Uterus (tissue), 4 donors: ENCODE measurements around the gene PLXNA4. TPM values are rescaled to one million over a fixed set of nuclear protein-coding genes. Genes with fewer than 3 reads are reported as not detected.

Source experiments
- DNase-seq, 2 donors: peaks; one replicate each; pipeline ENCODE4 v3.0.0-alpha.2; 2019 to 2020
- H3K27ac ChIP-seq, 2 donors: fragments of 200-600 bp; sonication (generic); 1 replicate in 1 of 2; 2 replicates in 1 of 2; pipeline ENCODE4 v1.5.1; 2016 to 2018
- H3K27me3 ChIP-seq, 2 donors: fragments of 200-600 bp; sonication (generic); one replicate each; pipeline ENCODE4 v1.5.1; 2018 to 2019; ENCODE audit warnings: control low read depth in 1 of 2
- H3K36me3 ChIP-seq, 2 donors: fragments of 200-600 bp; sonication (generic); one replicate each; pipeline ENCODE4 v1.5.1; 2019; ENCODE audit warnings: control low read depth in 1 of 2
- H3K4me1 ChIP-seq, 2 donors: fragments of 200-600 bp; sonication (generic); one replicate each; pipeline ENCODE4 v1.5.1; 2018 to 2019; ENCODE audit warnings: control low read depth in 1 of 2
- H3K4me3 ChIP-seq, 2 donors: fragments of 200-600 bp; sonication (generic); 1 replicate in 1 of 2; 2 replicates in 1 of 2; pipeline ENCODE4 v1.5.1; 2018 to 2019; ENCODE audit warnings: mild to moderate bottlenecking in 1 of 2
- H3K9me3 ChIP-seq, 2 donors: fragments of 200-600 bp; sonication (generic); one replicate each; pipeline ENCODE4 v1.5.1; 2019; ENCODE audit warnings: control low read depth in 1 of 2
- CTCF ChIP-seq, 4 experiments: fragments of 200-600 bp in 2 of 4; fragments of 450-650 bp in 2 of 4; sonication (generic) in 2 of 4; IDR thresholded peaks; one replicate each; pipeline ENCODE4 v1.5.1; 2016 to 2019; ENCODE audit warnings: antibody characterized with exemption in 4 of 4, mild to moderate bottlenecking in 2 of 4, moderate library complexity in 1 of 4
- POLR2A ChIP-seq, 2 donors: fragments of 450-650 bp; IDR thresholded peaks; one replicate each; pipeline ENCODE4 v1.6.1; 2016; ENCODE audit warnings: antibody characterized with exemption in 2 of 2, mild to moderate bottlenecking in 1 of 2, moderate library complexity in 1 of 2
- intact Hi-C: fragments of 100-400 bp; cut with DNase I; formaldehyde crosslinking; loops from one replicate; pipeline ENCODE4 v1.15.1; 2023; ENCODE audit warnings: low total_unique reads
- total RNA-seq, 4 donors: library from RNA; depleted of rRNA in 3 of 4; stranded (reverse); fragments of >200 nt in 3 of 4; gene quantifications; one replicate each; pipeline versions ENCODE4 v1.1.0 to v1.2.4, GENCODE V29; 2014 to 2023
- donor health status: DM: yes; HTN: yes; CAD: no.

Gene PLXNA4
- total RNA-seq, 4 donors from 2014 or later: 4.1 to 16.5 (median 7.7) TPM

GRCh38 chr7:132092106-132092505 is 484.2 kb downstream of the PLXNA4 start:
- Histone ChIP-seq H3K36me3 (no peaks in the 10 kb centered on the region), H3K4me3 (no peak overlapping the region), H3K27ac (no peak overlapping the region), H3K4me1 (no peaks in the 10 kb centered on the region), H3K9me3 (no peaks in the 10 kb centered on the region), H3K27me3 (no peaks in the 10 kb centered on the region)
- no peak for DNase-seq
- no peak for TF ChIP-seq CTCF (IDR thresholded peaks at IDR 0.05)
- TF ChIP-seq POLR2A (IDR thresholded peaks at IDR 0.05): no peak
- intact Hi-C loops: no loop called here

GRCh38 chr7:132091706-132092105 is 484.6 kb downstream of the PLXNA4 start:
- TF ChIP-seq CTCF (IDR thresholded peaks at IDR 0.05) (no peak), POLR2A (IDR thresholded peaks at IDR 0.05) (no peak)
- intact Hi-C loops: no loop called here
- DNase-seq: no peak
- Histone ChIP-seq H3K4me3 (no peak overlapping the region), H3K36me3 (no peaks in the 10 kb centered on the region), H3K27me3 (no peaks in the 10 kb centered on the region), H3K27ac (no peak overlapping the region), H3K4me1 (no peaks in the 10 kb centered on the region), H3K9me3 (no peaks in the 10 kb centered on the region)

- Histone ChIP-seq H3K9me3 (no peaks in the 10 kb centered on the region), H3K4me1 (no peaks in the 10 kb centered on the region), H3K4me3 (no peak overlapping the region), H3K27me3 (no peaks in the 10 kb centered on the region), H3K36me3 (no peaks in the 10 kb centered on the region), H3K27ac (no peak overlapping the region)
- TF ChIP-seq POLR2A (IDR thresholded peaks at IDR 0.05): no peak
- no peak for TF ChIP-seq CTCF (IDR thresholded peaks at IDR 0.05)
- no peak for DNase-seq
- intact Hi-C loops: no loop called here
Observed at GRCh38 chr7:132090444-132090843, 485.8 kb downstream of the PLXNA4 start.

DNA sequence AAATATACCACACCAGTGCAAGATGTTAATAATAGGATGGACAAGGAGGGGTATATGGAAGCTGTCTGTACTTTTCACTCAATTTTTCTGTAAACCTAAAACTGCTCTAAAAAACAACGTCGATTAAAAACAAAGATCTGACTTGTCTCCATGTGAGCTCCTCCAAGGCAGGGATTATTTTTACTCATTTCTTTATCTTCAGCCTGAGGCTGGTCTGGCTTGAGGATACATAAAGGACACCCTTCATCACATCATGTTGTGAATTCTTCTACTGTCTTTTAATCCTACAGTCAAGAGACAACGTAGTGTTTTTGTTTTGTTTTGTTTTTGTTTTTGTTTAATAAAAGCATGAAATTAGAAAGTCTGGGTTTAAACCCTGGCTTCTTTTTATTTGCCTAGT is 486.9 kb downstream of the PLXNA4 start:
- no peak overlapping the region for H3K4me3 ChIP-seq
- H3K36me3 ChIP-seq: no peaks in the 10 kb centered on the region
- no peaks in the 10 kb centered on the region for H3K9me3 ChIP-seq
- DNase-seq: no peak
- TF ChIP-seq POLR2A (IDR thresholded peaks at IDR 0.05) (no peak), CTCF (IDR thresholded peaks at IDR 0.05) (no peak)
- H3K27ac ChIP-seq: no peak overlapping the region
- no peaks in the 10 kb centered on the region for H3K4me1 ChIP-seq
- no peaks in the 10 kb centered on the region for H3K27me3 ChIP-seq
- intact Hi-C loops: no loop called here

GRCh38 chr7:132087421-132087820 is 488.8 kb downstream of the PLXNA4 start:
- no peak for DNase-seq
- Histone ChIP-seq H3K27me3 (no peaks in the 10 kb centered on the region), H3K9me3 (no peaks in the 10 kb centered on the region), H3K27ac (no peak overlapping the region), H3K4me3 (no peak overlapping the region), H3K36me3 (no peaks in the 10 kb centered on the region), H3K4me1 (no peaks in the 10 kb centered on the region)
- TF ChIP-seq POLR2A (IDR thresholded peaks at IDR 0.05) (no peak), CTCF (IDR thresholded peaks at IDR 0.05) (no peak)
- intact Hi-C loops: no loop called here
